Glomerular visceral epithelial cell (primary cell): ENCODE measurements around the gene ZNF614.
A peak's percentile ranks its signal among the peaks of the same experiment; 100 is the strongest.
"Not testable (repeated sequence)": the region's sequence is repeated elsewhere in the genome, so short reads cannot be mapped to it uniquely, and the experiment has no call there.

Experiments used
- DNase-seq: peaks from one replicate; pipeline ENCODE4 v3.0.0-alpha.2; 2016; ENCODE audit errors: extremely low spot score

Gene ZNF614

DNA sequence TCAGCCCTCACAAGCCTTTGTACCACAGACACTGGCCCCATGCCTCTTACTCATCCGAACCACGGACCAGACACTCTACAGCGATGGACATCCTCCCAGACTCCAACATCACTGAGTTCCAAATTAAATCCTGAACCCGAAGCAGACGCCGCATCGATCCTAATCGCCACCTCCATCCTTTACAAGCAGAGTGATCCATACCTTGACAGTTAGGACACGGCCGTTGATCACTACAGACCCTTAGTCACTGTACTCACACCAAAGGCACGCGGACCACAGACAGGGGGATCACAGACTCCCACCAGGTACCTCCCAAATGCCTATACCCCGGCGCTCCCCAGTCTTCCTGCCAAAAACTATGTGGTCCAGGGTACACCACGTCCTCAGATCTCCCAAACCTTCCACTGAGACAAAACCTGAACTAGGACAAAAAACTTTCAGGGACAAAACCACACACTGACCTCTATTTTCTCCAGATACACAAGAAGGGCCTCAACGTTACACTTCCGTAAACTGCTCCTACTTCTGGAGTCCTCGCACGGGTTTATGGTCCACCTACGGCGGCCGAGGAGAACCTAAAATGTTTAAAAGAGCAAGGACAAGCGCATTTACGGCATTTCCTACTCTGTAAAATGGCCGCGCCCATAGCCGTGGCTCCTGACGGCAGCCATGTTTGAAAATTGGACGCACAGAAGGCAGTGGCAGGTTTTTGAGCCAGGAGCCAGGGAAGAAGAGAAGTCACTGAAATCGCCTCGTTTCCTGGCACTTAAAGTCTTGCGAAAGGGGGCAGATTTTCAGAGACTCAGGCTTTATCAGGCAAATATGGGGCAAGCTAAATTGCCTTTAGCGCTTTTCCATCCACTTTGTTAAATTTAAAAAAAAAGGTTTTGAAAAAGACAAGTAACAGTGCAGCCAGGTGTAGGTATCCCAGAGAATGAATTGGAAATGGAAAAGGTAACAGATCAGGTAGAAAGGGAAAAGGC lies 41.6 kb downstream of the ZNF614 start, which contains the start of gene ZNF350:
Gene ZNF350, minus strand, starts transcription at position 532 of the 983 bp plus-strand sequence. CDS start 12,480 bp downstream, outside the sequence.
- DNase-seq = peak; percentile 93

GRCh38 chr19:51983361-51983760 lies 44.8 kb downstream of the ZNF614 start:
- DNase-seq = no peak

- not testable (repeated sequence) for DNase-seq
Observed at GRCh38 chr19:51980926-51981325, 47.3 kb downstream of the ZNF614 start.

DNA sequence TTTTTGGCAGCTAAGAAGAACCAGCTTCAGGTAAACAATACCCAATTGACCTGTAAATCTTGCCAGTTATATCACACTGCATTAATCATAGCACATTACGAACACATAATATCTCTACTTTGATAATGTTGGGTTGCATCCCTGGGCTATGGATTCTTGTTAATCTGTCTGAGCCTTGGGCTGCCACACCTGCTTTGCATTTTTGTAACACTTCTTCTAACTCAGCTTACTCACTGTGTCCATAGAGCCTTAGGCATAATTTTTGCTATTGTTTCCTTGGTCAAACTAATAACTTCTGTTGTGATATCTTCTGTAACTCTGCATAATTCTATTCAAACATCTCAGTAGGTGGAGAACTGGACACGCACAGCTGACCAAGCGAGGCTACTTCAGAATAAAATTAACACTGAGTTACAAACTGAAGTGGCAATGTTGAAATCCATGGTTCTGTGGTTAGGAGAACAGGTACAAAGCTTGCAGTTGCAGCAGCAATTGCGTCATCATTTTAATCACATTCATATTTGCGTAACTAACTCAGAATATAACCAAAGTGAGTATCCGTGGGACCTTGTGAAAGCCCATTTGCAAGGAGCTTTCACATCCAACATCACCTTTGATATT lies 48.0 kb downstream of the ZNF614 start:
- no peak for DNase-seq

GRCh38 chr19:51978882-51979281 lies 49.3 kb downstream of the ZNF614 start:
- DNase-seq = no peak

DNA sequence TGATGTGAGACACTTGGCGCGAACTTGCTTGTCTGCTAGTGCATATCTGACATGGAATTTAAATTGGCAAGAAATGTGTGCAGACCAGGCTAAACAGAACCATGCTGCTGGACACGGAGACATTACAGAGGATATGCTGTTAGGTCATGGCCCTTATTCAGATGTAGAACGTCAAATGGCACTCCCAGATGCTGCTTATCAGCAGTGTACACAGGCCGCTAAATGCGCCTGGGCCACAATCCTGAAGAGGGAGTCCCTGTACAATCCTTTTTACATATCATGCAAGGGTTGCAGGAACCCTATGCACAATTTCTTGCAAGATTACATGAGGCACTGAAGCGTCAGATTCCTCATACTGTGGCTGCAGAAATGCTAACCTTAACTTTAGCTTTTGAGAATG lies 50.8 kb downstream of the ZNF614 start:
- DNase-seq = no peak

DNA sequence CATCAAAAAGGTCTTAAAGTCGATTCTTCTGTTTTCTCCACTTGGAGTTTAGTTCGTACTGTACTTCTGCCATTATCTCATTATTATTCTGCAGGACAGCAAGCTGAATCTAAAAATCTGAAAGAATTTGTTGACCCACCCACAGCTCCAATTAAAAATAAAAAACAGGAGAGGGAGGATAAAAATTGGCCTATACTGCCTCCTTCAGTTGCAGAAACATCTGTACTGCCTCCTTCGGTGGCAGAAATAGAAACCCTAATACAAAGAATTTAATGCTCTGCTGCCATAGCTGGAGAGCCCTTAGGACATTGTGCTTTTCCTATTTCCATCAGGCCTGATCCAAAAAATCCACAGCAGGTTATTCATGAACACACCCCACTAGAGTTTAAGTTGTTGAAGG lies 51.3 kb downstream of the ZNF614 start:
- no peak for DNase-seq

- not testable (repeated sequence) for DNase-seq
Observed at GRCh38 chr19:51975787-51976186, 52.4 kb downstream of the ZNF614 start.

DNA sequence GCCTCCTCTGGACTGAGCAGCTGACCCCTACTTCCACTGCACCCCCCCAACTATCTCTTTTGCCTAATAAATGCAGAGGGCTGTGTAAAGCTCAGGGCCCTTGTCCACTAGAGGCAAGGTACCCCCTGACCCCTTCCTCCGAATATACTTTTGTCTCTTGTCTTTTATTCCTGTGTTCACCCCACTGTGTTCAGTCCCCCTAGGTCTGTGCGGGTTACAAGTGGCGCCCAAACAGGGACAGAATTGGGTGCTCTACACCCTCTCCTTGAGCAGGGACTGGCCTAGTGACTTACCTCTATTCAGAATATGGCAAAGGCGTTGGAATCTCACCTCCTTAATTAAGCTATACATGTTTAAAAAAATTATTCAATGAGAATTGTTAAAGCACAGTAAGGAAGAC lies 56.6 kb downstream of the ZNF614 start:
- no peak for DNase-seq

- DNase-seq = no peak
Observed at GRCh38 chr19:51970718-51971117, 57.5 kb downstream of the ZNF614 start.

- no peak for DNase-seq
Observed at GRCh38 chr19:51965583-51965982, 62.6 kb downstream of the ZNF614 start.
